GM03348 (cell line): ENCODE results near the gene DDX19B.
A peak's percentile ranks its signal among the peaks of the same experiment; 100 is the strongest.
"Not testable (repeated sequence)": the region's sequence is repeated elsewhere in the genome, so short reads cannot be mapped to it uniquely, and the experiment has no call there.

Source experiments
- DNase-seq: peaks from one replicate; pipeline ENCODE4 v3.0.0; 2012; ENCODE audit warnings: low spot score

The DDX19B gene

GRCh38 chr16:70298988-70299938 is at the start of gene DDX19B:
TSS of gene DDX19B (plus strand) at chr16:70299186. CDS start at chr16:70299298, 112 bp downstream.
- peak; percentile 90 for DNase-seq

- not testable (repeated sequence) for DNase-seq
These were observed 49.3 kb upstream of the DDX19B start for GRCh38 chr16:70249697-70250096.

- peak; percentile 71 for DNase-seq
These were observed 48.0 kb upstream of the DDX19B start for GRCh38 chr16:70250748-70251628.

GRCh38 chr16:70251629-70252354 is 47.2 kb upstream of the DDX19B start, which contains the start of gene EXOSC6:
TSS of gene EXOSC6 (minus strand) at chr16:70251940. CDS start at chr16:70251900, 40 bp downstream.
- peak; percentile 95 for DNase-seq

- no peak for DNase-seq
These were observed 46.5 kb upstream of the DDX19B start for GRCh38 chr16:70252355-70252988.

GRCh38 chr16:70253291-70254106 is 45.5 kb upstream of the DDX19B start:
- peak; percentile 58 for DNase-seq

GRCh38 chr16:70254180-70254964 is 44.6 kb upstream of the DDX19B start:
- no peak for DNase-seq

GRCh38 chr16:70254965-70255286 is 44.1 kb upstream of the DDX19B start:
- DNase-seq = peak; percentile 1

GRCh38 chr16:70255574-70255973 is 43.4 kb upstream of the DDX19B start:
- peak; percentile 1 for DNase-seq

- DNase-seq = no peak
These were observed 41.6 kb upstream of the DDX19B start for GRCh38 chr16:70257391-70257790.

GRCh38 chr16:70258065-70258464 is 40.9 kb upstream of the DDX19B start:
- DNase-seq = peak; percentile 1

- DNase-seq = no peak
These were observed 40.0 kb upstream of the DDX19B start for GRCh38 chr16:70258946-70259345.

GRCh38 chr16:70259903-70260302 is 39.1 kb upstream of the DDX19B start:
- not testable (repeated sequence) for DNase-seq

- DNase-seq = peak; percentile 60
These were observed 31.5 kb upstream of the DDX19B start for GRCh38 chr16:70267516-70267915.

GRCh38 chr16:70267922-70268321 is 31.1 kb upstream of the DDX19B start:
- DNase-seq = not testable (repeated sequence)

- DNase-seq = no peak
These were observed 29.5 kb upstream of the DDX19B start for GRCh38 chr16:70269471-70269870.

GRCh38 chr16:70270176-70270575 is 28.8 kb upstream of the DDX19B start:
- no peak for DNase-seq

- no peak for DNase-seq
These were observed 27.3 kb upstream of the DDX19B start for GRCh38 chr16:70271696-70272095.

- no peak for DNase-seq
These were observed 22.6 kb upstream of the DDX19B start for GRCh38 chr16:70276392-70276791.
